ENCODE measurements around the gene AP1B1. TPM values are rescaled to one million over a fixed set of nuclear protein-coding genes. Genes with fewer than 3 reads are reported as not detected.
A peak's percentile ranks its signal among the peaks of the same experiment; 100 is the strongest.

AP1B1 gene
- total RNA-seq, 2 donors from 2014 or later = 33.8 to 83.7 TPM

GRCh38 chr22:29337631-29338284 is 50.6 kb downstream of the AP1B1 start:
- Mint-ChIP-seq H3K9me3 (no peaks in the 10 kb centered on the region), H3K36me3 (ENCODE audit: low read depth) (peaks cover 68% of the 10 kb centered on the region), H3K27ac (no peak overlapping the region), H3K27me3 (no peaks in the 10 kb centered on the region), H3K4me3 (no peak overlapping the region), H3K4me1 (no peaks in the 10 kb centered on the region)
- ATAC-seq (replicated peaks) = no peak

GRCh38 chr22:29336751-29337490 is 51.4 kb downstream of the AP1B1 start:
- Mint-ChIP-seq H3K4me3 (no peak overlapping the region), H3K27me3 (no peaks in the 10 kb centered on the region), H3K36me3 (ENCODE audit: low read depth) (peaks cover 59% of the 10 kb centered on the region), H3K9me3 (no peaks in the 10 kb centered on the region), H3K27ac (no peak overlapping the region), H3K4me1 (no peaks in the 10 kb centered on the region)
- no peak for ATAC-seq (replicated peaks)

GRCh38 chr22:29335656-29336055 is 52.7 kb downstream of the AP1B1 start:
- Mint-ChIP-seq H3K4me1 (no peaks in the 10 kb centered on the region), H3K27me3 (no peaks in the 10 kb centered on the region), H3K36me3 (ENCODE audit: low read depth) (peaks cover 56% of the 10 kb centered on the region), H3K4me3 (no peak overlapping the region), H3K9me3 (no peaks in the 10 kb centered on the region), H3K27ac (peak overlapping the region; percentile 56)
- ATAC-seq (replicated peaks) = no peak

- Mint-ChIP-seq H3K27ac (peak overlapping the region; percentile 19), H3K4me3 (no peak overlapping the region), H3K9me3 (no peaks in the 10 kb centered on the region), H3K4me1 (no peaks in the 10 kb centered on the region), H3K27me3 (no peaks in the 10 kb centered on the region), H3K36me3 (ENCODE audit: low read depth) (peaks cover 51% of the 10 kb centered on the region)
- ATAC-seq (replicated peaks) = no peak
Observed at GRCh38 chr22:29334696-29335344, 53.5 kb downstream of the AP1B1 start.

GRCh38 chr22:29334148-29334547 is 54.2 kb downstream of the AP1B1 start:
- H3K4me1 Mint-ChIP-seq = no peaks in the 10 kb centered on the region
- H3K4me3 Mint-ChIP-seq = no peak overlapping the region
- H3K27ac Mint-ChIP-seq = peak overlapping the region; percentile 19
- no peak for ATAC-seq (replicated peaks)
- H3K36me3 Mint-ChIP-seq (ENCODE audit: low read depth) = peaks cover 49% of the 10 kb centered on the region
- no peaks in the 10 kb centered on the region for H3K27me3 Mint-ChIP-seq
- H3K9me3 Mint-ChIP-seq = no peaks in the 10 kb centered on the region

- no peaks in the 10 kb centered on the region for H3K4me1 Mint-ChIP-seq
- H3K4me3 Mint-ChIP-seq = no peak overlapping the region
- peaks cover 38% of the 10 kb centered on the region for H3K36me3 Mint-ChIP-seq (ENCODE audit: low read depth)
- no peak for ATAC-seq (replicated peaks)
- no peak overlapping the region for H3K27ac Mint-ChIP-seq
- no peaks in the 10 kb centered on the region for H3K9me3 Mint-ChIP-seq
- H3K27me3 Mint-ChIP-seq = no peaks in the 10 kb centered on the region
Observed at GRCh38 chr22:29332886-29333496, 55.4 kb downstream of the AP1B1 start.

- Mint-ChIP-seq H3K4me1 (no peaks in the 10 kb centered on the region), H3K36me3 (ENCODE audit: low read depth) (peaks cover 27% of the 10 kb centered on the region), H3K27me3 (no peaks in the 10 kb centered on the region), H3K4me3 (no peak overlapping the region), H3K27ac (no peak overlapping the region), H3K9me3 (no peaks in the 10 kb centered on the region)
- no peak for ATAC-seq (replicated peaks)
Observed at GRCh38 chr22:29331658-29332300, 56.6 kb downstream of the AP1B1 start.

- no peaks in the 10 kb centered on the region for H3K9me3 Mint-ChIP-seq
- ATAC-seq (replicated peaks) = no peak
- H3K4me3 Mint-ChIP-seq = no peak overlapping the region
- no peak overlapping the region for H3K27ac Mint-ChIP-seq
- no peaks in the 10 kb centered on the region for H3K4me1 Mint-ChIP-seq
- H3K27me3 Mint-ChIP-seq = no peaks in the 10 kb centered on the region
- H3K36me3 Mint-ChIP-seq (ENCODE audit: low read depth) = peaks cover 22% of the 10 kb centered on the region
Observed at GRCh38 chr22:29331213-29331612, 57.2 kb downstream of the AP1B1 start.

GRCh38 chr22:29330753-29331152 is 57.6 kb downstream of the AP1B1 start:
- Mint-ChIP-seq H3K9me3 (no peaks in the 10 kb centered on the region), H3K4me3 (no peak overlapping the region), H3K36me3 (ENCODE audit: low read depth) (peaks cover 17% of the 10 kb centered on the region), H3K27me3 (no peaks in the 10 kb centered on the region), H3K27ac (no peak overlapping the region), H3K4me1 (no peaks in the 10 kb centered on the region)
- no peak for ATAC-seq (replicated peaks)

- no peak overlapping the region for H3K27ac Mint-ChIP-seq
- no peaks in the 10 kb centered on the region for H3K4me1 Mint-ChIP-seq
Observed at GRCh38 chr22:29330291-29330690, 58.1 kb downstream of the AP1B1 start.

GRCh38 chr22:29329581-29329980 is 58.8 kb downstream of the AP1B1 start:
- Mint-ChIP-seq H3K4me3 (no peak overlapping the region), H3K9me3 (no peaks in the 10 kb centered on the region), H3K27me3 (no peaks in the 10 kb centered on the region), H3K4me1 (no peaks in the 10 kb centered on the region), H3K36me3 (ENCODE audit: low read depth) (peaks cover 13% of the 10 kb centered on the region), H3K27ac (no peak overlapping the region)
- no peak for ATAC-seq (replicated peaks)

More at GRCh38 chr22:29330291-29330690, 58.1 kb downstream of the AP1B1 start:
- Mint-ChIP-seq H3K4me3 (no peak overlapping the region), H3K27me3 (no peaks in the 10 kb centered on the region), H3K9me3 (no peaks in the 10 kb centered on the region), H3K36me3 (ENCODE audit: low read depth) (peaks cover 13% of the 10 kb centered on the region)
- ATAC-seq (replicated peaks) = no peak

- Mint-ChIP-seq H3K4me1 (no peaks in the 10 kb centered on the region), H3K27ac (no peak overlapping the region), H3K4me3 (no peak overlapping the region), H3K36me3 (ENCODE audit: low read depth) (peaks cover 13% of the 10 kb centered on the region), H3K27me3 (no peaks in the 10 kb centered on the region), H3K9me3 (no peaks in the 10 kb centered on the region)
- no peak for ATAC-seq (replicated peaks)
Observed at GRCh38 chr22:29328566-29329500, 59.5 kb downstream of the AP1B1 start.

- no peak overlapping the region for H3K27ac Mint-ChIP-seq
- no peak overlapping the region for H3K4me3 Mint-ChIP-seq
- no peaks in the 10 kb centered on the region for H3K9me3 Mint-ChIP-seq
- H3K27me3 Mint-ChIP-seq = no peaks in the 10 kb centered on the region
- peak; percentile 7 for ATAC-seq (replicated peaks)
- H3K4me1 Mint-ChIP-seq = no peaks in the 10 kb centered on the region
- H3K36me3 Mint-ChIP-seq (ENCODE audit: low read depth) = peaks cover 6% of the 10 kb centered on the region
Observed at GRCh38 chr22:29328055-29328454, 60.3 kb downstream of the AP1B1 start.

All from activated T-helper 17 cell treated with anti-CD3 and anti-CD28 coated beads, Interleukin-2, amount 50 U/mL, for 72 hours (primary cell).